Measurements from ENCODE around the gene GLI3. TPM values are rescaled to one million over a fixed set of nuclear protein-coding genes. Genes with fewer than 3 reads are reported as not detected.

Gene GLI3
- total and polyA plus RNA-seq, 10 of the 15 experiments (the other 5 are each of a cell fraction or from before 2014, with no cell fraction given), result 0.01 TPM; not detected in 8

GRCh38 chr7:41927380-41927779 lies 309.6 kb downstream of the GLI3 start:
- ChIA-PET POLR2A (interaction anchor here (0.5 to 1.0 kb wide), 2 partner anchors 39 to 933 kb away, joined by 3 to 6 read pairs; no protein-coding TSS in a partner anchor), CTCF (interaction anchor here (1.1 to 1.5 kb wide), 3 partner anchors 12 to 16 kb away, joined by 6 to 8 read pairs (median 8); no protein-coding TSS in a partner anchor), SMC1A (ENCODE audit: uncharacterized antibody, unreplicated experiment) (interaction anchor here (1.2 to 1.9 kb wide), 2 partner anchors 9 to 14 kb away, joined by 4 to 10 read pairs; no protein-coding TSS in a partner anchor), RAD21 (ENCODE audit: unreplicated experiment) (interaction anchor here (0.7 to 1.6 kb wide), 2 partner anchors 13 to 46 kb away, joined by 3 to 5 read pairs; no protein-coding TSS in a partner anchor)
- H3K27me3 ChIP-seq (replicated peaks in 1 of 2; ENCODE audit: control insufficient read depth in 2 of 2, insufficient read depth in 2 of 2, low read length in 1 of 2), result no peaks in the 10 kb centered on the region
- WGBS (ENCODE audit: insufficient coverage, insufficient replicate concordance, low lambda C conversion rate, missing lambda C conversion rate), result 63% methylated on average over 6 of the region's 6 CpGs
- H3K36me3 ChIP-seq (ENCODE audit: control insufficient read depth in 2 of 2, insufficient read depth in 2 of 2, low read length in 1 of 2), result no peaks in the 10 kb centered on the region
- H2AFZ ChIP-seq (ENCODE audit: control insufficient read depth, low read depth, low read length), result no peak overlapping the region
- H3K4me2 ChIP-seq (ENCODE audit: control insufficient read depth, insufficient read depth), result no peak overlapping the region
- FAIRE-seq, result no peak
- in situ Hi-C loops (cut with MboI), result loop anchor here (25.0 kb wide), 1 partner anchor 1910 kb away; no protein-coding TSS in a partner anchor
- no peaks in the 10 kb centered on the region; the same call in 1 of the 3 replicates for H3K9me3 ChIP-seq (replicated peaks; ENCODE audit: control insufficient read depth, insufficient read depth, low read length)
- H3K9ac ChIP-seq (ENCODE audit: control insufficient read depth, insufficient read depth, low read length), result no peak overlapping the region
- BruUV-seq (replicated peaks), result no TSS peak
- no peak for TF ChIP-seq BCL11A (IDR thresholded peaks at IDR 0.05; ENCODE audit: low read depth, low read length)
- no peak for TF ChIP-seq KAT2A (conservative IDR thresholded peaks at IDR 0.05; ENCODE audit: control insufficient read depth, low read depth, low read length)
- TF ChIP-seq HDGF (IDR thresholded peaks at IDR 0.05), result no peak
- TF ChIP-seq PML (IDR thresholded peaks at IDR 0.05; ENCODE audit: low read length), result no peak
- TF ChIP-seq, protein P1, sequence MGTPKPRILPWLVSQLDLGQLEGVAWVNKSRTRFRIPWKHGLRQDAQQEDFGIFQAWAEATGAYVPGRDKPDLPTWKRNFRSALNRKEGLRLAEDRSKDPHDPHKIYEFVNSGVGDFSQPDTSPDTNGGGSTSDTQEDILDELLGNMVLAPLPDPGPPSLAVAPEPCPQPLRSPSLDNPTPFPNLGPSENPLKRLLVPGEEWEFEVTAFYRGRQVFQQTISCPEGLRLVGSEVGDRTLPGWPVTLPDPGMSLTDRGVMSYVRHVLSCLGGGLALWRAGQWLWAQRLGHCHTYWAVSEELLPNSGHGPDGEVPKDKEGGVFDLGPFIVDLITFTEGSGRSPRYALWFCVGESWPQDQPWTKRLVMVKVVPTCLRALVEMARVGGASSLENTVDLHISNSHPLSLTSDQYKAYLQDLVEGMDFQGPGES (IDR thresholded peaks at IDR 0.05), result no peak
- TF ChIP-seq JUNB (IDR thresholded peaks at IDR 0.05), result no peak
- no peak for TF ChIP-seq SPI1 (IDR thresholded peaks at IDR 0.05; ENCODE audit: borderline replicate concordance, insufficient read depth, low read depth, low read length)
- TF ChIP-seq TCF3 (IDR thresholded peaks at IDR 0.05; ENCODE audit: borderline replicate concordance, insufficient read depth, low read depth, low read length), result no peak
- no peak for TF ChIP-seq TBL1XR1 (IDR thresholded peaks at IDR 0.05; ENCODE audit: low read depth, low read length)
- no peak for TF ChIP-seq NFXL1 (IDR thresholded peaks at IDR 0.05; ENCODE audit: borderline replicate concordance)
- no peak for TF ChIP-seq ZBTB40 (IDR thresholded peaks at IDR 0.05; ENCODE audit: borderline replicate concordance)
- H4K20me1 ChIP-seq (ENCODE audit: control insufficient read depth, insufficient read depth), result no peaks in the 10 kb centered on the region
- ATAC-seq, result no peak
- H3K4me3 ChIP-seq, result no peak overlapping the region
- intact Hi-C loops (cut with micrococcal nuclease; ENCODE audit: unreplicated experiment), result no loop called here
- no peaks in the 10 kb centered on the region for H3K79me2 ChIP-seq (ENCODE audit: control insufficient read depth, insufficient read depth, low read length)
- no peak for DNase-seq (ENCODE audit: low read depth, low spot score)
- peaks cover 3% of the 10 kb centered on the region; the same call in 1 of the 2 replicates for H3K4me1 ChIP-seq (ENCODE audit: control insufficient read depth, insufficient read depth, low read length)
- no peak overlapping the region for H3K27ac ChIP-seq (ENCODE audit: control insufficient read depth, insufficient read depth)

All from GM12878 (cell line).